Neural cell (in vitro differentiated cells): ENCODE data around the gene GABRG3. TPM values are rescaled to one million over a fixed set of nuclear protein-coding genes. Genes with fewer than 3 reads are reported as not detected.

ENCODE experiments used
- H2AFZ ChIP-seq: fragments of 200-600, 300-800 bp; sonication (generic), shearing (Covaris generic); 2 replicates; pipeline ENCODE4 v1.6.0; 2014; ENCODE audit warnings: low read depth, mild to moderate bottlenecking, antibody characterized with exemption, low read length, moderate library complexity
- H3F3A ChIP-seq: fragments of 200-600 bp; shearing (Covaris generic); 2 replicates; pipeline ENCODE4 v1.6.1; 2016; ENCODE audit warnings: mild to moderate bottlenecking, moderate library complexity, mixed read lengths, antibody characterized with exemption, low read length; ENCODE audit not compliant: insufficient read depth, poor library complexity, severe bottlenecking
- H3K27ac ChIP-seq: fragments of 200-600, 300-800 bp; sonication (generic), shearing (Covaris generic); 2 replicates; pipeline ENCODE4 v1.5.1; 2014; ENCODE audit warnings: mild to moderate bottlenecking, low read length, moderate library complexity
- H3K27me3 ChIP-seq: fragments of 300-800, 200-600 bp; sonication (generic), shearing (Covaris generic); 2 replicates; pipeline ENCODE4 v1.6.0; 2014; ENCODE audit warnings: mild to moderate bottlenecking, low read depth, low read length, moderate library complexity; ENCODE audit not compliant: insufficient read depth
- H3K36me3 ChIP-seq: fragments of 300-800, 200-600 bp; sonication (generic), shearing (Covaris generic); 2 replicates; pipeline ENCODE4 v1.5.1; 2014; ENCODE audit warnings: mild to moderate bottlenecking, antibody characterized with exemption, low read length, moderate library complexity; ENCODE audit not compliant: insufficient read depth
- H3K4me2 ChIP-seq: fragments of 300-800, 200-600 bp; sonication (generic), shearing (Covaris generic); 2 replicates; pipeline ENCODE4 v1.6.0; 2014; ENCODE audit warnings: mild to moderate bottlenecking, low read length
- H3K4me3 ChIP-seq: fragments of 300-800, 200-600 bp; sonication (generic), shearing (Covaris generic); 2 replicates; pipeline ENCODE4 v1.5.1; 2014; ENCODE audit warnings: mild to moderate bottlenecking, low read length, moderate library complexity
- H3K79me2 ChIP-seq: fragments of 200-600 bp; shearing (Covaris generic); replicated peaks from 2 replicates; pipeline ENCODE4 v1.6.0; 2014; ENCODE audit warnings: mild to moderate bottlenecking, low read length, moderate library complexity; ENCODE audit not compliant: insufficient read depth
- H3K9ac ChIP-seq: fragments of 300-800, 200-600 bp; sonication (generic), shearing (Covaris generic); 2 replicates; pipeline ENCODE4 v1.6.1; 2016; ENCODE audit warnings: mild to moderate bottlenecking, low read length, mixed read lengths
- H3K9me2 ChIP-seq: fragments of 200-600 bp; shearing (Covaris generic); 2 replicates; pipeline ENCODE4 v1.6.1; 2016; ENCODE audit warnings: mild to moderate bottlenecking, low read length, mixed read lengths; ENCODE audit not compliant: insufficient read depth
- H3K9me3 ChIP-seq: fragments of 200-600, 300-800 bp; sonication (generic), shearing (Covaris generic); 2 replicates; pipeline ENCODE4 v1.6.1; 2016; ENCODE audit warnings: mild to moderate bottlenecking, mixed run types, low read length, moderate library complexity, mixed read lengths
- H4K20me1 ChIP-seq: fragments of 200-600 bp; shearing (Covaris generic); 2 replicates; pipeline ENCODE4 v1.6.1; 2016; ENCODE audit warnings: mild to moderate bottlenecking, mixed run types; ENCODE audit not compliant: insufficient read depth
- EP300 ChIP-seq: fragments of 450-650 bp; conservative IDR thresholded peaks from 2 replicates; pipeline ENCODE4 v1.6.1; 2014; ENCODE audit warnings: antibody characterized with exemption, mild to moderate bottlenecking, moderate library complexity; ENCODE audit not compliant: poor library complexity, severe bottlenecking
- EZH2 ChIP-seq: fragments of 200-600, 300-800 bp; shearing (Covaris generic), sonication (generic); IDR thresholded peaks from 2 replicates; pipeline ENCODE4 v1.6.1; 2014; ENCODE audit warnings: antibody characterized with exemption, low read length, borderline replicate concordance, mild to moderate bottlenecking; ENCODE audit not compliant: insufficient read depth, poor library complexity, severe bottlenecking
- MXI1 ChIP-seq: fragments of 450-650 bp; conservative IDR thresholded peaks from 2 replicates; pipeline ENCODE4 v1.6.1; 2014; ENCODE audit warnings: antibody characterized with exemption, mild to moderate bottlenecking; ENCODE audit not compliant: poor library complexity, severe bottlenecking
- POLR2AphosphoS5 ChIP-seq: IDR thresholded peaks from 2 replicates; pipeline ENCODE4 v1.6.1; 2012
- RAD21 ChIP-seq: fragments of 450-650 bp; conservative IDR thresholded peaks from 2 replicates; pipeline ENCODE4 v1.6.1; 2014; ENCODE audit warnings: antibody characterized with exemption, mild to moderate bottlenecking, moderate library complexity
- SMC3 ChIP-seq: fragments of 450-650 bp; conservative IDR thresholded peaks from 2 replicates; pipeline ENCODE4 v1.6.1; 2014; ENCODE audit warnings: antibody characterized with exemption, mild to moderate bottlenecking, moderate library complexity; ENCODE audit not compliant: poor library complexity
- TAF1 ChIP-seq: IDR thresholded peaks from 2 replicates; pipeline ENCODE4 v1.6.1; 2012; ENCODE audit warnings: low read depth
- polyA plus RNA-seq: library from polyadenylated mRNA; depleted of rRNA; stranded (reverse); fragments of >200 nt; gene quantifications from 2 replicates; pipeline ENCODE4 v1.2.3, GENCODE V29; 2014
- TF ChIP-seq, protein P1 (sequence below): IDR thresholded peaks from 2 replicates; pipeline ENCODE4 v1.6.1; 2012; ENCODE audit warnings: borderline replicate concordance
- TF ChIP-seq, protein P2 (sequence below): fragments of 450-650 bp; IDR thresholded peaks from 2 replicates; pipeline ENCODE4 v1.5.1; 2014; ENCODE audit warnings: antibody characterized with exemption, mild to moderate bottlenecking, moderate library complexity; ENCODE audit not compliant: poor library complexity, severe bottlenecking

Gene GABRG3
- polyA plus RNA-seq, 1 donor from 2014 or later: 1.2 TPM

DNA sequence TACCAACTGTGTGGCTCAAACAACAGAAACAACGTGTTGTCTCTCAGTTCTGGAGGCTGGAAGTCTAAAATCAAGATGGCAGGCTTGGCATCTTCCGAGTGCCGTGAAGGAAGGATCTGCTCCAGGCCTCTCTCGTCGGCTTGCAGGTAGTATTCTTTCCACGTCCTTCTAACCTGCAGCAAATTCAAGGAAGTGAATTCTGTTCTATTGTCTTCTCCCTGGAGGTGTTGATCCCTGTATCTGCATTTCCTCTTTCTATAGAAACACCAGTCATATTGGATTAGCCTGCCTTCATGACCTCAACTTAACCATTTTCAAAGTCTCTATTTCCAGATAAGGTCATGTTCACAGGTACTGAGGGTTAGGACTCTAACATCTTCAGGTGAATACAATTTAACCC, 512.1 kb downstream of the GABRG3 start:
- Histone ChIP-seq H3K9ac (no peak overlapping the region), H2AFZ (no peak overlapping the region), H4K20me1 (no peaks in the 10 kb centered on the region), H3K4me2 (no peak overlapping the region), H3K9me3 (peaks cover 3% of the 10 kb centered on the region), H3K79me2 (no peaks in the 10 kb centered on the region), H3K9me2 (no peaks in the 10 kb centered on the region), H3K27me3 (no peaks in the 10 kb centered on the region), H3F3A (peaks cover 4% of the 10 kb centered on the region), H3K27ac (no peak overlapping the region), H3K4me3 (no peak overlapping the region), H3K36me3 (no peaks in the 10 kb centered on the region)
- no peak for TF ChIP-seq EZH2
- no peak for TF ChIP-seq POLR2AphosphoS5
- TF ChIP-seq, protein P1, sequence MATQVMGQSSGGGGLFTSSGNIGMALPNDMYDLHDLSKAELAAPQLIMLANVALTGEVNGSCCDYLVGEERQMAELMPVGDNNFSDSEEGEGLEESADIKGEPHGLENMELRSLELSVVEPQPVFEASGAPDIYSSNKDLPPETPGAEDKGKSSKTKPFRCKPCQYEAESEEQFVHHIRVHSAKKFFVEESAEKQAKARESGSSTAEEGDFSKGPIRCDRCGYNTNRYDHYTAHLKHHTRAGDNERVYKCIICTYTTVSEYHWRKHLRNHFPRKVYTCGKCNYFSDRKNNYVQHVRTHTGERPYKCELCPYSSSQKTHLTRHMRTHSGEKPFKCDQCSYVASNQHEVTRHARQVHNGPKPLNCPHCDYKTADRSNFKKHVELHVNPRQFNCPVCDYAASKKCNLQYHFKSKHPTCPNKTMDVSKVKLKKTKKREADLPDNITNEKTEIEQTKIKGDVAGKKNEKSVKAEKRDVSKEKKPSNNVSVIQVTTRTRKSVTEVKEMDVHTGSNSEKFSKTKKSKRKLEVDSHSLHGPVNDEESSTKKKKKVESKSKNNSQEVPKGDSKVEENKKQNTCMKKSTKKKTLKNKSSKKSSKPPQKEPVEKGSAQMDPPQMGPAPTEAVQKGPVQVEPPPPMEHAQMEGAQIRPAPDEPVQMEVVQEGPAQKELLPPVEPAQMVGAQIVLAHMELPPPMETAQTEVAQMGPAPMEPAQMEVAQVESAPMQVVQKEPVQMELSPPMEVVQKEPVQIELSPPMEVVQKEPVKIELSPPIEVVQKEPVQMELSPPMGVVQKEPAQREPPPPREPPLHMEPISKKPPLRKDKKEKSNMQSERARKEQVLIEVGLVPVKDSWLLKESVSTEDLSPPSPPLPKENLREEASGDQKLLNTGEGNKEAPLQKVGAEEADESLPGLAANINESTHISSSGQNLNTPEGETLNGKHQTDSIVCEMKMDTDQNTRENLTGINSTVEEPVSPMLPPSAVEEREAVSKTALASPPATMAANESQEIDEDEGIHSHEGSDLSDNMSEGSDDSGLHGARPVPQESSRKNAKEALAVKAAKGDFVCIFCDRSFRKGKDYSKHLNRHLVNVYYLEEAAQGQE: no peak
- no peak for TF ChIP-seq EP300
- no peak for TF ChIP-seq MXI1
- TF ChIP-seq SMC3: no peak
- TF ChIP-seq TAF1: no peak
- TF ChIP-seq, protein P2, sequence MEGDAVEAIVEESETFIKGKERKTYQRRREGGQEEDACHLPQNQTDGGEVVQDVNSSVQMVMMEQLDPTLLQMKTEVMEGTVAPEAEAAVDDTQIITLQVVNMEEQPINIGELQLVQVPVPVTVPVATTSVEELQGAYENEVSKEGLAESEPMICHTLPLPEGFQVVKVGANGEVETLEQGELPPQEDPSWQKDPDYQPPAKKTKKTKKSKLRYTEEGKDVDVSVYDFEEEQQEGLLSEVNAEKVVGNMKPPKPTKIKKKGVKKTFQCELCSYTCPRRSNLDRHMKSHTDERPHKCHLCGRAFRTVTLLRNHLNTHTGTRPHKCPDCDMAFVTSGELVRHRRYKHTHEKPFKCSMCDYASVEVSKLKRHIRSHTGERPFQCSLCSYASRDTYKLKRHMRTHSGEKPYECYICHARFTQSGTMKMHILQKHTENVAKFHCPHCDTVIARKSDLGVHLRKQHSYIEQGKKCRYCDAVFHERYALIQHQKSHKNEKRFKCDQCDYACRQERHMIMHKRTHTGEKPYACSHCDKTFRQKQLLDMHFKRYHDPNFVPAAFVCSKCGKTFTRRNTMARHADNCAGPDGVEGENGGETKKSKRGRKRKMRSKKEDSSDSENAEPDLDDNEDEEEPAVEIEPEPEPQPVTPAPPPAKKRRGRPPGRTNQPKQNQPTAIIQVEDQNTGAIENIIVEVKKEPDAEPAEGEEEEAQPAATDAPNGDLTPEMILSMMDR: no peak
- no peak for TF ChIP-seq RAD21

DNA sequence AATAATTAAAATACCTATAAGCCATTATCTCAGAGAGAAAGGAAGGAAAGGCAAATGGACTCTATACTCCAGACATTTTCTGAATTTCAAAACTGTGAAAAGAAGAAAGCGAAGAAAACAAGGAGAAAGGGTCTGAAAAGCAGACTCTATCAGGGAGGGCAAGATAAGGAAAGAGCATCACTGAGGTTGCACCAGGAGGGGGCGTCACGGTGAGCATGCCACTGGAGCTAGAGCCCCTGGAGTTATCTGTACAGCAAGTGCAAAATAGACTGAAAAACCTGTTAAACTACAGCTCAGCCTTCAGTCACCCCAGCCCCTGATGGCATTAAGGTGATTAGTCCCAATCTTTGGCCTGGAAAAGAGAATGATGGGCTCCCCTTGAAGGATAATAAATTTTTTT, 514.3 kb downstream of the GABRG3 start:
- H2AFZ ChIP-seq: no peak overlapping the region
- no peaks in the 10 kb centered on the region for H3K9me2 ChIP-seq
- H3K9ac ChIP-seq: no peak overlapping the region
- H3K36me3 ChIP-seq: no peaks in the 10 kb centered on the region
- TF ChIP-seq RAD21 (no peak), SMC3 (no peak), TAF1 (no peak), EZH2 (no peak), EP300 (no peak), MXI1 (no peak), POLR2AphosphoS5 (no peak)
- TF ChIP-seq, protein P1: no peak
- TF ChIP-seq, protein P2: no peak
- peaks cover under 1% of the 10 kb centered on the region for H3K9me3 ChIP-seq
- no peak overlapping the region for H3K27ac ChIP-seq
- no peak overlapping the region for H3K4me2 ChIP-seq
- no peaks in the 10 kb centered on the region for H4K20me1 ChIP-seq
- no peak overlapping the region for H3K4me3 ChIP-seq
- peaks cover 4% of the 10 kb centered on the region for H3F3A ChIP-seq
- no peaks in the 10 kb centered on the region for H3K79me2 ChIP-seq
- no peaks in the 10 kb centered on the region for H3K27me3 ChIP-seq
